NCI-H460 (cell line): ENCODE data around the gene SELPLG. TPM values are rescaled to one million over a fixed set of nuclear protein-coding genes. Genes with fewer than 3 reads are reported as not detected.
A peak's percentile ranks its signal among the peaks of the same experiment; 100 is the strongest.
"Not testable (repeated sequence)": the region's sequence is repeated elsewhere in the genome, so short reads cannot be mapped to it uniquely, and the experiment has no call there.

Experiments
- DNase-seq: peaks from one replicate; pipeline ENCODE4 v3.0.0-alpha.2; 2016; ENCODE audit warnings: low read depth; ENCODE audit errors: extremely low read depth
- total RNA-seq: library from RNA; depleted of rRNA; stranded (reverse); fragments of >200 nt; shearing (Covaris generic); gene quantifications from 2 replicates; pipeline ENCODE4 v1.2.3, GENCODE V29; 2014

The SELPLG gene
- total RNA-seq, 1 experiment from 2014 or later, result not detected

DNA sequence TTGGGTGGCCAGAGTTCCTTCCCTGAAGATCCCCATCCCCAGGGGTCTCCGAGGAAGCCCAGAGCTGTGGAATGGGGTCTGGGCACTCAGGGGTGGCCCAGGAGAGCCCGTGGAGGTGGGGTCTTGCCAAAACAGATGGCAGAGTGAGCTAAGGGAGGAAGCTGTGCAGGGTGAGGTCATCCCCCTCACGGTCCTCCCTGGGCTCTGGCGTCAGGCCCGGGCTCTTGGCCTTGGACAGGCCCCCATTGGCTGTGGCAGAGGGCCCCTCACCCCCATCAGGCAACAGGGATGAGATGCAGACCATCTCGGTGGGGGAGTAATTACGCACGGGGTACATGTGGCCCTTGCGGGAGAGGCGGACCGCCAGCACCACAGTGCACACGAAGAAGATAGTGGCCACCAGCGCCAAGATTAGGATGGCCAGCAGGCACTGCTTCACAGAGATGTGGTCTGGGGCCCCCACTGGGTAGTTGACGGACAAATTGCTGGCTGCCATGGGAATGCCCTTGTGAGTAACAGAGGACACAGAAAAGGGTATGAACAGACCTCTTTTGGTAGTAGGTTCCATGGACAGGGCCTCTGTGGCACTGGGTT lies 10.7 kb downstream of the SELPLG start:
- DNase-seq, result no peak

DNA sequence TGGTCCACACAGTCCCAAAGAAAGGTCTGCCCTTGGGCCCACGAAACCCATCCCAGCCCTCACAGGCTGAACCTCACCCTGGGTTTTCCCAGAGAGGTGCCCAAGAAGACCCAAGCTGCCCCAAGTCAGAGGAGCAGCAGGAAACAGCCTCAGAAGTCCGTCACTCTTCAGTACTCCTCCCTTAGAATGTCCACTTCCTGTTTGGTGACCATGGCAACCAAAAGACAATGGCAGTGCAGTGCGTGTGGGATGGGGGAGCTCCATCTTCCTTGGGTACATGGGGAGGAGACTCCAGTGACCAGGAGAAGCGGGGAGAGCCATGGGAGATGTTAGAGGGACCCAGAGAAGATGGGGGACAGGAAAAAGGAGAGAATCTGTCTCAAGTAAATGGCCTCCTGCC lies 11.3 kb downstream of the SELPLG start:
- DNase-seq, result no peak

DNA sequence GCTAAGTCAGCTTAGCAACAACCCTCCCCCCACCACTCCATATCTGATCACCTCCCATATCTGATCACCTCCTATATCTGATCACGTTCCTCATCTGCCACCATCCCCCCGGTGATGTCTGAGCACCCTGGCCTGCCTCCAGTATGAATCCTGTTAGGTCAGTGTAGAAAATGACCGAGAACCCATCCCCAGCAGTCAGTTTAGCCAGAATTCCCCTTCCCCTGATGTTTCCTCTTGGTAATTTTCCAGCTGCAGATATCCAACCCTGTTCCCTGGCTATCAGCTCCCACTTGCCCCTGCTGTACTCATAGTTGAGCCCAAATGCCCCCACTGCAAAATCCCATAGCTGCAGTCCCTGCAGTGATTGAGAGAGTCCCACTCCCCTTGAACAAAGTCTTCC lies 12.5 kb downstream of the SELPLG start:
- DNase-seq, result no peak

DNA sequence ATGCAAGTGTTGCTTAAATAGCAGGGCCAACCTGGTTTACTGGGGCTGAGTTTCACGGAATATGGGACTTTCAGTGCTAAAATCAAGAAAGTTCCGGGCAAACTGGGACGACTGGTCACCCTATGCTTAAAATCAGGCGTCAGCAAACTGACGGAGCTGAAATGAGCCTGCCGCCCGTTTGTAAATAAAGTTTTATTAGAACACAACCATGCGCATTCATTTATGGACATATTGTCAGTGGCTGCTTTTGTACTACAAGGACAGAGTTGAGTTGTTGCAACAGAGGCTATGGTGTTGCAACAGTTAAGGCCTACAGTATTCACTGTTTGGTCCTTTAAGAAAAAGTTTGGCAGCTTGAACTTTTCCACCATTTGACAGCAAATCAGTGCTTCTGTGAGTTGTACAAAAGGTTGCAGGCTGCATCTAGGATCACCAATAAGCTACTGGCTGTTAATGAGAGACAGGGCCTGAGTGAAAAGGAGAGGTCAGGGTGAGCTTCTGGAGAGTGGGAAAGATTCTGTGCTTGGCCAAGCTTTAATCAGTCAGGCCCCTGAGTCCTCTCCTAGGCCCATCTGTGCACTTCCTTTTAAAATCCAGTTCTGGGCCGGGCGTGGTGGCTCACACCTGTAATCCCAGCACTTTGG lies 13.3 kb downstream of the SELPLG start:
- no peak for DNase-seq

DNA sequence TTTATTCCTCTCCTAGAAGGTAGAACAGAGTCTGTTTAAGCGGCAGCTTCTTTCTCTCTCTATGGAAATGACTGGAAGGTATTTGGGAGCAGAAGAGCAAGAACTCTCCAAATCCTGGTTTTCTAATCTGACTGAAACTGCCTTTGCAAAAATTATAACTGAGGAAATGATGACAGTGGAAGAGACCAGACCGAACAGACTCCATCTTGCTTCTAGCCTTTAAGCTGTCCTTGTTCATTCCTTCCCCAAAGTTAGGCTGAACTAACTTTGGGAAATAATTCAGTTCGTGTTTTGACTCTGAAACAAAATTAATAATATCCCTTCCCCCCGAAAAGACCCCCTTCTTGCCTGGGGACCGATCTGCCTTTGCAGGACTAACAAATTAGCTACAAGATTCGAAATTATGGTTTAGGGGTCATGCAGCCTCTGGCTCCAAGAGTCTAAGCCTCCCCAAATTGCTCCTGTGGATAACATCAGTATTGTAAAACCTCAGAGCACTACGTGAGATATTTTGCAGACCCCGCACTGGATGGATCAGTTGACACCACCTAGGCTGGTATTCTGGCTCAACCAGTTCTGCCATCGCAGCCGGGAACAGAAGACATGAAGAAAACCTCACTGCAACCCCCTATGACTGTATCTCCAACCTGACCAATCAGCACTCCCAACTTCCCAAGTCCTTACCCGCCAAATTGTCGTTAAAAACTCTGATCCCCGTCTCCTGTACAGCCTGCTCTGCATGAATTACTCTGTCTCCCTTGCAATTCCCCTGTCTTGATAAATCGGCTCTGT lies 14.1 kb downstream of the SELPLG start:
- no peak for DNase-seq

DNA sequence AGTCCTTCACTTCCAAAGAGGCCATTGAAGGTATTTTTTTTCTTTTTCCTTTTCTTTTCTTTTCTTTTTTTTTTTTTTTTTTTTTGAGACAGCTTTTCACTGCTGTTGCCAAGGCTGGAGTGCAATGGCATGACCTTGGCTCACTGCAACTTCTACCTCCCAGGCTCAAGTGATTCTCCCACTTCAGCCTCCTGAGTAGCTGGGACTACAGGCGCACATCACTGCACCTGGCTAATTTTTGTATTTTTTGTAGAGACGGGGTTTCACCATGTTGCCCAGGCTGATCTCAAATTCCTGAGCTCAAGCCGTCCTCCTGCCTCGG lies 14.8 kb downstream of the SELPLG start:
- DNase-seq, result not testable (repeated sequence)

DNA sequence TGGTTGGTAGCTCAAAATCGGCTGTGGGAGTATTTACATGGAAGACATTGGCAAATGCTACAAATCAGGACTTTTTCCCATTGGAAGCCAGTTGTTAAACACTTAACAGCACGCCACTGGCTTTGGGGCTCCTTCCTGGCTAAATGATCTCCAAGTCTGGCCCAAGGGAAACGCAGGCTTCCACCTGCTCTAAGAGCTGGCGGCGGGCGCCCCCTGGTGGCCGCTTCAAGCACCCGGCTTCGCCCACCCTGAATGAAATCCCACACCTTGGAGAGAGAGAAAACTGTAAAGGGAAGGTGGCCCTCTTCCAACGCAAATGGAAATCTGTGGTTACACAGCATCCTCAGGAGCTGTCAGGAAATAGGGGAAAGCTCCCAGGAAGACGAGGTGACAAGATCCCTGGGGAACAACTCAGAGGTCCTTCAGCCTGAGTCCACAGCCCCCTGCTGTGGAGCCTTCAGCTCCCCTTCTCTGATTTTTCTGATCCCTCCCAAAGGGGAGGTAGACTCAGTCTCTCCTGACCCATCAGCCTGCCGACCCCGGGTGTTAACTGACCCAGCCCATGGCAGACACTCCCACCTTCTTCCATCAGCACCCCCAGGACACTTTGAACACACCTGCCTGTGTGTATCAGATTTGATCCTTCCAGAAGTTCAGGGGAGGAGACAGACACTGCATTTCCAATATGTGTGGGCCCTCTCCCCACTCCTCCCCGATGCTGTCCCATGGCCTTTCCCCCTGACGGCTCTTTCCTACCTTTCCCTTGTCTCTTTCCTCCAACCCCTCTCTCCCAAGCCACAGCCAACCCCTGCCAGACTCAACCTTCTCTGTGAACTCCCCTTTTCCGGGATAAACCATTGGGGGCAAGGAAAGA lies 15.4 kb downstream of the SELPLG start:
- DNase-seq, result peak; percentile 63

DNA sequence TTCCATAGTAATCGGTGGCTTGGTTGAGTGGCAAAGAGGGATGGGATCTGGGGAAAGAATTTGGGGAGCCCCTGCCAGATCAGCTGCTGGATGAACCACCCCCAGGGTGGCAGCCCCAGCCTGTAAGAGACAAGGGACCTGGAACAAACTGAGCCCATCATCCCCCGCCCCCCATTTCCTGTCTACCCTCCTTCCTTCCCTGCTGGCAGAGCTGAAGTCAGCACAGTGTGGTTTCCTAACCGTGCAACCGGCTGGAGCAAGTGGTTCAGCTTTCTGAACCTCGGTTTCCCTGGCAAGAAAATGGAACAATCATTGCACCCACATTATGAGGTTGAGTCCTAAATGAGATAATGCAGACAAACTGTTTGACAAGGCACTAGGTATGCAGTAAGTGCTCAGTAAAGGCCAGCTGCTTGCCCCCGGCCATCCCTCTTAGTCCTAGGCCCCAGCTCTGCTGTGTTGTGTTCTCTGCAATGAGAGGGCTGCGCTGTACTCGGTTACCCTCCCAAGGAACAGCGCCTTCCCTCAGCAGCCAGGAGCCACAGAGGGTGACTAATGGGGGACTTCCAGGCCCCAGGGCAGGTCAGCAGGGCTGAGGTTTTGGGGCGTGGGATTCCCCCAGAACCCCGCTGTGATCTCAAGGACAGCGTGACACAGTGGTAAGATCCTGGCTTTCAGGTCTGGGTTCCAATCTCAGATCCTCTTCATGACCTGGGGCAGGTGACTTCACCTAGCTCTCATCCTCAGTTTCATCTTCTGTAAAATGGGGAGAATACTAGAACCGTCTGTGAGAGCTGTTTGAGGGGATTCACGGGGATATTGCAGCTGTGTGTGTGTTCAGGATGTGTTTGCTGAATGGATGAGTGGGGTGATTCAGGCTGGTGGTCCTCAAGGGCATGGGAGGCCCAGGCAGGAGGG lies 16.5 kb downstream of the SELPLG start:
- no peak for DNase-seq

DNA sequence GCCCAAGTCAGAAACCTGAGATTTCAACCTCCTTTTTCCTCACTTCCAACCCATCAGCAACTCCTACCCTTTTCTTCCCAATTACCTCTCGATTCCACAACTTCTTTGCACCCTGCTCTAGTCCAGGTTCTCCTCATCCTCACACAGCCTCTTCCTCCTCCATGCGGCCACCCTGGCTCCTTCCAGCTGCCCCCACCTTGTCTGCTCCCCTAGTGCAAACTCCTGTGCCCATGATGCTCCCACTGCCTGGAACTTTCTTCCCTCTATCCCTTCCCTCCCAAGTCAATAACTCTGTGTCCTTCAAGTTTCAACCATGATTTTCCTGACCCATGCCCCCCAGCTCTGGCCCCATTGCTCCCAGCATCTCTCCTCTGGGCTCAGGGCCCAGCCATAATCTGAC lies 17.3 kb downstream of the SELPLG start:
- DNase-seq, result no peak

DNA sequence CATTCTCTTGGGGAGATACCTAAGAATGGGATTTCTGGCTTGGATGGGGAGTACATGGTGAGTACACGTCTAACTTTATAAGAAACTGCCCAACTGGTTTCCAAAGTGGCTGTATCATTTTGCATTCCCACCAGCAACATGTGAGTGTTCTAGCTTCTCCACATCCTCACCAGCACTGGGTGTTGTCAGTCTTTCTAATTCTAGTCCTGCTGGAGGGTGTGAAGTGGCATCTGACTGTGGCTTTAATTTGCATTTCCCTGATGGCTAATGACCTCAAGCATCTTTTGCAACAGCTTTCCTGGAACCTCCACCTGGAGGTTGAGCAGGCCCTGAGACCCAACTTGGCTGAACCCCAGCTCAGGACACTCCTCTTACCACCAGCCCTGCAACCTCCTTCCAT lies 17.8 kb downstream of the SELPLG start:
- no peak for DNase-seq

DNA sequence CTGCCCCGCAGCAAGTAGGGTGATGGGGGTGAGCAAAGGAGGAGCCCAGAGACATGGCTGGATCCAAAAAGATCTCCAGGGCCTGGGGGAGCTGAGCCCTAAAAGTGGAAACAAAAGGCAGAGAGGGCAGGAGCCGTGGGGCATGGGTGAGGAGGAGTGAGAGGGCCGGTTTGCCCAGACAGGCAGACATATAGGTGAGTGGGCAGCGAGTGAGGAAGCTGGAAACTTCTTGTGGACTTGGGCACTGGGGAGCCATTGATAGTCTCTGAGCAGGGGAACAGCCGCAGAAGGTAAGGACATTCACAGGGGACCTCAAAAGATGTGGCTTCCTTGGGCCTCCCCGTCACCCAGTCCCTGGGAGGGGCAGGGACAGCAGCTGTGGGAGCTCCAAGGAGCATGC lies 19.1 kb downstream of the SELPLG start:
- no peak for DNase-seq

DNA sequence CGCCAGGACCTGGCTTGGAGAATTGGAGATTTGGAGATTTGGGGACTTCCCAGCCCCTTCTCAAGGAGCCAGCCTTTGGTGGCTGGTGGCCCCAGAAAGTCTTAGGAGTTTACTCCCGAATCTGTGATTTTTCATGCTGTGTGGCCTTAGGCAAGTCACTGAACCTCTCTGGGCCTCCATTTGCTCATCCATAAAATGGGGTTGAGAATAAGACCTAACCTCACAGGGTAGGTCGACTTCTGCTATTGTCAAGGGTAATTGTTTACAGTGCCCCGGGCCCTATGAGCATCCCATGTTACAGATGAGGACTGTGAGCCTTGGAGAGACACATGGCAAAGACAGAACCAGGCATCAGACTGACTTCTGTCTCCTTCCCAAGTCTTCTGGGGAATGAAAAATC lies 19.7 kb downstream of the SELPLG start:
- no peak for DNase-seq

DNA sequence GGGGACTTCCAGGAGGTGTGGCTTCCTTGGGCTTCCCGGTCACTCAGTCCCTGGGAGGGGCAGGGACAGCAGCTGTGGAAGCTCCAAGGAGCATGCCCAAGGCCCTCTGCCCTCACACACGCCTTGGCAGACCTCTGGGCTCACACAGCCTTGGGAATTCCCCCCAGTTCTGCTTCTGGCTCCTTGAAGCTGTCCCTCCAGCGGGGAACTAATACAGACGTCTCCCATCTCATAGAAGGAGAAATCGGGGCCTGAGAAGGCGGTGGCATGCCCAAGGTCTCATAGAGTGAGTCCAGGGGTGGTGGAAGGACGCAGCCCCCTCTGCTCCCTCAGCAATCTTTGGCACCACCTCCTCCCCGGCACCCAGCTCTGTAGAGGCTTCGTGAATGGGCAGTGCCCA lies 20.1 kb downstream of the SELPLG start:
- no peak for DNase-seq

DNA sequence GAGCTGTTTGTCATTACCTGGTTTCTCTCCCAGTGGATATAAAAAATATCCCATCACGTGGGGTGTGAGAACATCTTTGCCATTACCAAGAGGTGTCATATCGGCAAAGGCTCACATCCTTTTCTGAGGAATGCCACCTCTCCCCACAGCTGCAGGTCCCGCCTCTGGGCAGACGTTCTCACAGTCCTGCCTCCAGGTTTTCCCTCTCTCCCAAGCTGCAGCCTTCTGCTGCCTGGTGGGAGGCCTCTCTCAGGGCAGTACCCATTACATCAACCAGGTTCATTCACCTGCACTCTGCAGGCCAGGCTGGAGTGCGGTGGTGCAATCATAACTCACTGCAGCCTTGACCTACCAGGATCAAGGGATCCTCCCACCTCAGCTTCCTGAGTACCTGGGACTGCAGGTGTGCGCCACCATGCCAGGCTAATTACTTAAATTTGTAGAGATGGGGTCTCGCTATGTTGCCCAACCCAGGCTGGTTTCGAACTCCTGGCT lies 20.9 kb downstream of the SELPLG start:
- DNase-seq, result no peak

DNA sequence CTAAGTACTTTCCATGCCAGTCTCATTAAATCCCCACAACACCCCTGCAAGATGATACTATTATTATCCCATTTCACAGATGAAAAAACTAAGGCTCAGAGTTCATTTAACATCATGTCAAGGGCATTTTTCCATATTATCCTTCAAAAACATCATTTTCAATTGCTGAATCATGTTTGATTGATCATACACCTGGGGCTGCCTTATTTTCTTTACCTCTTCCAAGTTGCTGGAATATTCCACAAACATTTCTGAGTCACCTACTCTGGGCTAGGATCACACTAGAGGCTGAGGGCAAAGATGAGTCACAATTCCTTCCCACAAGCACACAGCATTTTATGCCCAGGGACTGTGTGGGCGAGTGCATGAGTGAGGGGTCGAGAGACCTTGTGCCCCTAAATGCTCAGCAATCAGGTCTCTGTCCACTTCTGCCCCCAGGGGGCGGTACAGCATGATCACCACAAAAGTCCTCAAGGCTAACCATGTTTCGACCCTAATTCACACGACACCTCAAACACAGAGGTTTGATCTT lies 21.7 kb downstream of the SELPLG start:
- DNase-seq, result no peak

DNA sequence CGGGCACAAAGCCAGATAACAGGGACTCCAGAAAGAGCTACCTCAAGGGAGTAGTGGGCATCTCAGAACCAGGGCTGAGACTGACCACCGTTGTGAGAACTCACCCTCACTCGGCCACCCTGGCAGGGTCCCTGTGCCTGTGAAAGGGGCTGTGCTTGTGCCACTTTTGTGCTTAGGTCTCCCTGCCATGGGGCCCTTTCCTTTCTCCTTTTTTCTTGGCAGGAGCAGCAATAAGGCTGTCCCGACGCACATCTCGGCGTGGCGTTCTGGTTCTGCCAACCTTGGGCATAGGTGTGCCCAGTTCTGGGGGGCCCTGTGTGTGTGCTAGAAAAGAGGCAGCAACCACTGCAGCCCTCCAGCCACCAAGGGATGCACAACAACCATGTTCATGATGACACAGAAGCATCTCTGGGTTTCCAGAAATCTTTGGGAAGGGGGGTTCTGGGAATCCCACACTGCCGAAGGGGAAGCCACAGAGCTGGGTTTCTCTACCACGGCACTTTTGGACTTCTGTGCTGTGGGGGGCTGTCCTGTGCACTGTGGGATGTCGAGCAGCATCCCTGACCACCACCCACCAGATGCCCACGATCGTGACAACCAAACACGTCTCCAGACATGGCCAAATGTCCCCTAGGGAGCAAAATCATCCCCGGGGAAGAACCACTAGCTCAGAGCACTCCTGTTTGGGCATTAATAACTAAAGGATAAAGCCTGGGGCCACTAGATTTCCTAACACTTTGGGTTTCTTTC lies 22.7 kb downstream of the SELPLG start:
- no peak for DNase-seq

DNA sequence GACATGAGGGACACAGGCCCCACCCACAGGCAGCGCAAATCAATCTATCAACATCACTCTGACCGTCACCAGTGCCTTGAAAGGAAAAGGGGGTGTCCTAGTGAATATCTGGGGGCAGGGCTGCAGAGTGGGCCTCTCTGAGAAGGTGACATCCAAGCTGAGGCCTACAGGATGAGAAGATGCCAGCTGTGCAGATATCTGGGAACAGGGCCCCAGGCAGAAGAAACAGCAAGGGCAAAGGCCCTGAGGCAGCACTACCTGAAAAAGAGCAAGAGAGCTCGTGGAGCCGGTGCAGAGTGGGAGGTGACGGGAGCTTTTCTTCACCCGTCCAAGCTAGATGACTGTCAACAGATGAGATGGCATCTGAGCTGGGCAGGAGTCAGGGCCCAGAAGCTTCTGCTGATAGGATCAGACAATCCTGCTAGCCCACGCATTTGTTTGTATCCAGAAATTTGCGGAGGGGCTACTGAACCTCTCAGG lies 23.3 kb downstream of the SELPLG start:
- no peak for DNase-seq

DNA sequence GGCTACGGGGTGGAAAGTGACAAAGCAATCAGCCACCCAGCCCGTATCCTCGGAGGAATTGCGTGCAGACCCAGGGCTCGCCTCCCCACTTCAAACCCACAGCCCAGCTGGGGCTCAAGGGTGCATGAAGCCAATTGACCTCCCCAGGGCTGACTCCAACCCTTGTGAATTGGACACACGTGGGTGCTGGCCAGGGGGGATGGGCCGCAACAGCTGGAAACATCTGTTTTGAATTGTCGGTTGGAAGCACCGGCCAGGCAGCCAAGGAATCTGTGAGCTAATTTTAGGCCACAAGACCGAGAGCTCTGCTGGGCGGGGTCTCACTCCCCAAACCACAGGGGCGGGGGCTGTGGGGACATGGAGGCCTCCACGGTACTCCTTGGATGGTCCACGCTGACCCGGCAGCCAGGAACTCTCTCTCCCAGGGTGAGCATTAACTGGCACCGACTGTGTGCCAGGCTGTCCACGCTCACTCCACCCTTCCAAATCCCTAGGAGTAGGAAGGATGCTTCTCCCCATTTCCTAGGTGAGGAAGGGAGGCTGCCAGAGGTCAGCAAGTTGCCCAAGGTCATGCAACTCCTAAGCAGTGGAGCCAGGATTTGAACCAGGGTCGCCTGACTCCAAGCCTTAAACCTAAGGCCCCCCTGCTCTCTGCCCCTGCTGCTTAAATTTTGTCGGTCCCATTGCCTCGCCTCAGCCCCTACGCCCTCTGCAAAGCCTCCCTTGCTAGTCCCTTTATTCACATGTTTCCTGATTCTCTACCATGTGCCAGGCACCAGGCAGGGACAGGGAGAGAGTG lies 24.0 kb downstream of the SELPLG start:
- no peak for DNase-seq
